Gastroesophageal sphincter (tissue), 3 donors: ENCODE results near the gene NISCH.

ENCODE experiments used
- CTCF ChIP-seq, 4 experiments: fragments of 200-600 bp in 2 of 4; fragments of 450-650 bp in 2 of 4; sonication (generic) in 1 of 4; IDR thresholded peaks; one replicate each; pipeline ENCODE4 v1.5.1; 2017 to 2019; ENCODE audit warnings: antibody characterized with exemption in 4 of 4, mild to moderate bottlenecking in 2 of 4, moderate library complexity in 2 of 4
- EP300 ChIP-seq: sonication (generic); formaldehyde crosslinking; IDR thresholded peaks from one replicate; pipeline ENCODE4 v1.6.1; 2017; ENCODE audit warnings: antibody characterized with exemption, mild to moderate bottlenecking
- POLR2A ChIP-seq, 2 donors: fragments of 450-650 bp; IDR thresholded peaks; one replicate each; pipeline ENCODE4 v1.6.1; 2017; ENCODE audit warnings: antibody characterized with exemption in 2 of 2, mild to moderate bottlenecking in 2 of 2, moderate library complexity in 1 of 2

GRCh38 chr3:52490939-52491526, 35.6 kb downstream of the NISCH start:
- TF ChIP-seq EP300 (no peak), CTCF (IDR thresholded peaks at IDR 0.05) (no peak), POLR2A (IDR thresholded peaks at IDR 0.05) (no peak)
